Measurements from ENCODE around the gene ZDHHC22.
A peak's percentile ranks its signal among the peaks of the same experiment; 100 is the strongest.

The ZDHHC22 gene

DNA sequence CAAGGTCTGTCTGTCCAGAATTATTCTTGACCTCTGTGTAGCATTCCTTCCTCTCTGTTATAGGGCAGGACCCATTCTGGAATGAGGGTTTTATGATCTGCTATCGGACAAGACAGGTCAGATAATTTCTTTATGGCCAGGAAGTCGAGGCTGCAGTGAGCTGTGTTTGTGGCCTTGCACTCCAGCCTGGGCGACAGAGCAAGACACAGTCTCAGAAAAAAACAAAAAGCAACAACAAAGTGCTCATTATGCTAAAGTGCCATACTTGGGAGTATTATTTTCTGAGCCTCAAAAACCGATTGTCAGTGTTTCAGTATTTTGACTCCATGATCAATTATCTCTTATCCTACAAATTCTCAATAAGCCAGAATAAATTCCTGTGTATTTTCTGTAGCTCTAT, 39.4 kb downstream of the ZDHHC22 start:
- DNase-seq: no peak

DNA sequence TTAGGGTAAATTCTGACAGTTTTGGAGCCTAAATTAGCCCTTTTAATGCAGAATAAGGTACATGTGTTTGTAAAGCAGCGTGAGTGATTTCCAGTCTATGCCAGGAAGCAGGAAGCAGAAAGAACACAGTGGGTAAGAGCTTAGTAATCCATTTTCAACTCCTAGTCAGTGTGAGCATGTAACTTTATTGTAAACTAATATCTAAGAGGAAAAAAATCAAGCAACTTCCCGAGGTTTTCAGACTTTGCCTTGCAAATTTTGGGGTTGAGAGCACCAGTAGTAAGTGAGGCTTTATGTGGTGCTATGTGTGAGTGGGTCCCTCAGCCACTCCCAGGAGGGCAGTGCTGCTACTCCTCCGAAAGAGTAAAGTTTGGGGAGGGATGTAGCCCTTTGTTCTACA, 40.6 kb downstream of the ZDHHC22 start:
- no peak for DNase-seq

DNA sequence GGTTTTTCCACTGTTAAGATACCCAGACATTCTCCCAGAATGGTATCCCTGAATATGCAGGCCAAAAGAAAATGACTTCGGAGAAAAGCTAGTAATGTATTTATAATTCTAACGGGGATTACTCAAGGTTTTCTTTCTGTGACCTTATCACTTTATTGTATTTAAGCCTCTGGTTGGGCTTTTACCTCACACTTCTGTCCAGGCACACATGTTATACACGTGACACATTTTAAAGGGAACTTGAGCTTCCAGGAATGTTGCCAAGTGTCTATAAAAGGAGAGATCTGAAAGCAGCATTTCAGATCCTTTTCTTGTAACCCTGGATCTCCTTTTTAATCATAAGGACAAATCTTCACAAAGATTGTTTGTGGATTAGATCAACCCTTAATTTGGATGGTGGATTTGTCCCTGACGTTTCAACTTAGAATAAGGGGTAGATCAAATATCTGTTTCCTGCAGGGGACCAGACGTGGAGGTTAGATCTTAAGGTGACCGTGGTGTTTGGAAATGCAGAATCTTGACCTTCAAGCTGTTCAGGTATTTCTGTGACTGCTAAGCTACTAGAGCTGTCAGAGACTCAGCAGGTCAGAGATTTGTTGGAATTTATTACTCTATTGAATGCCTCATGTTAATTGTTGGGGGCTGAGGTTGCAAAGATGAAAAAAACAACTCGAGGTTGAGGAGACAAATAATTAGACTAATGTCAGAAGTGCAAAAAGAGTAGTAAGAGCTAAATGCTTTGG, 42.0 kb downstream of the ZDHHC22 start:
- no peak for DNase-seq

DNA sequence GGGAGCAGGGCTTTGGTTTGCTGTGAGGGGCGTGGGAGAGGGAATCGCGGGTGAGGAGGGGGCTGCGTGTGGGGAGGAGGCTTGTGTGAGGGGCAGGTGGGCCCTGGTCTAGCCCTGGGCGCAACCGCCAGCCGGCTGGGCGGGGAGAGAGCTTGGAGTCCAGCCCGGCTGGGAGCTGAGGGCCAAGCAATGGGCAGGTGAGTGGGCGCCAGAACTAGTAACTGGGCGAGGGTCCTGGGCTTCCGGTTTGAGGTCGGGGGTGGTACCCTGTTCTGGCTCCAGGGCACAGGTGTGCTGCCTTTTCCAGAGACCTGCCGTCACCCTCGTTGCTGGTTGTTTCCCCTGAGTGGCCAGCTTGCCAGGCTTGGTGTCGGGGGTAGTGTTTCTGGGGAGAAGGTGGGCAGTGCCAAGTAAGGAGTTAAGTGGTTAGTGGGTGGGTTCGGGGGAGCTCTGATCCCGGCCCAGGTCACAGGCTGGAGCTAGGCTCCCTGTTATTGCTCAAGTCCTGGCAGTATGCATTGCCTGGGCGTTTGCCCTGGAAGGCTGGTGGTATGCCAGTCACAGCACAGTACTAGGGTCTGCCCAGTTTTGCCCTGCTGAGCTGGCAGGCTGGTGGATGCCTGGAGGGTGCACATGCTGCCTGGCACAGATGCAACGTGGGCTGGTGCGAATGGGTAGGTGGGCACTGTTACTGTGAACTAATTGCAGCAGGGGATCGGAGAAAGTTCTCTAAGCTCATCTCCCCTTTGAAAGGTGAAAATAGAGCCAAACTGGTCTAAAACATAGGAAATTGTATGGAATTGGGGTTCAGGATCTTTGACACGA, 42.9 kb downstream of the ZDHHC22 start:
- DNase-seq: peak; percentile 38

DNA sequence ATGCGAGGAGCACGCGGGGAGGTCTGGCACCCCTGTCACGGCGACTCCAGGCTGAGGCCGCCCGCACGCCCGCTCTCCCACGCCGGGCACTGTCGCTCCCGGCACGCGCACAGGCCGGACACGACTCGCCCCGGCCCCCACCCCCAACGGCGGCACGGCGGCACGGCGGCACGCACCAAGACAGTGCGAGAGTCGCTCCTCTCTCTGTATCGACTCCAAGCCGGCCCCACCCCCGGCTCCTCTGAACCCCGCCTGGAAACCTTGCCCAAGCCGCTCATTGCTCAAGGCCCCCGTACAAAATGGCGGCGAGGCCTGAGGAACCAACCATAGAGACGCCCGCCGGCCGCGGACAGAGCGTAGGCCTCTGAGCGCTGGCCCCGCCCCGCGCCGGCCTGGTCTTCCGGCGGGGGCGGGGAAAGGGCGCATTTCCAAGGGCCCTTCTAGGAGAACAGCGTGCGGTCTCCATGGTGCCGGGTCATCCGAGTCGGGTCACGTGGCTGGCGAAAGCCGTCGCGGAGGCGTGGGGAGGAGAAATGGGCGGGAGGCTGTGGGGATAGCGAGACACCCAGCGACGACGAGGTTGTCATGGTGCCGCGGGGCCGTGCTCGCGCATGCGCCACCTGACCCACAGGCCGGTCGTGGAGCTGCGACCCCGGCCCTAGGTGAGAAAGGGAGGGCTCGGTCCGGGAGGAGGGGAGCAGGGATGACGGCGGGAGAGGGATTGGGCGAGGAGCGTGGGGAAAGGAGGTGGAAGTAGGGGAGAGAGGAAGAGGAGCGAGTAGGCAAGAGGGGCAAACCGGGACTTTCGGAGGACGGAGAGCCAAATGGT, 43.7 kb downstream of the ZDHHC22 start, which contains the start of gene CIPC:
Gene CIPC (plus strand): TSS at position 559 of the 829 bp plus-strand sequence. CDS start 7,451 bp downstream, outside the sequence.
- DNase-seq: peak; percentile 99

DNA sequence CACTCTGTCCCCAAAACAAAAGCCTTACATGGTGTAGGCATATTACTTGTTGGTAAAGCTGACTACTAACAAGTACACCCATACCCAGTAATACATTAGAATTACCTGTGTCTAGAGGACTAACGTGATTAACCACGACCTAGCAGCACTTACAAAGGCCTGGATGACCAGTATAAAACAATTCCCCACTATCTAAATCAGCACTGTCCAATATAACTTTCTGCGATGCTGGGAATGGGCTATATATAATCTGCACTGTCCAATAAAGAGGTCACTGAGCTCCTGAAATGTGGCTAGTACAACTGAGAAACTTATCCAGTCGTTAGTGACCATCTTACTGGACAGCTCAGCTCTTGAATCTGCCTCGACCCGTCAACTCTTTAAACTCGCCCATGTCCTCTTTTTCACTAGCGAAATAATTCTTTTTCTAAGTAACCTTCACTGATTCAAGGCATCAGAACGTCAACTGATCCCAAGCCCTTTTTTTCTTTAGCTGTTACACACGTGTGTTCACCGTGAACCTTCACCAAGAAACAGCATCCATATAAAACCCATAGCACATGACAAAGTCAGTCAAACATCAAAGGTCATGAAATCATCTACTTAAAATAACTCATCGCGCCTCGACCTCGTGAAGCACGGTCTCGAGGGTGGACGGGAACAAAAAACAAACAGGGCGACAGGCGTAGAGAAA, 44.4 kb downstream of the ZDHHC22 start:
- DNase-seq: no peak

DNA sequence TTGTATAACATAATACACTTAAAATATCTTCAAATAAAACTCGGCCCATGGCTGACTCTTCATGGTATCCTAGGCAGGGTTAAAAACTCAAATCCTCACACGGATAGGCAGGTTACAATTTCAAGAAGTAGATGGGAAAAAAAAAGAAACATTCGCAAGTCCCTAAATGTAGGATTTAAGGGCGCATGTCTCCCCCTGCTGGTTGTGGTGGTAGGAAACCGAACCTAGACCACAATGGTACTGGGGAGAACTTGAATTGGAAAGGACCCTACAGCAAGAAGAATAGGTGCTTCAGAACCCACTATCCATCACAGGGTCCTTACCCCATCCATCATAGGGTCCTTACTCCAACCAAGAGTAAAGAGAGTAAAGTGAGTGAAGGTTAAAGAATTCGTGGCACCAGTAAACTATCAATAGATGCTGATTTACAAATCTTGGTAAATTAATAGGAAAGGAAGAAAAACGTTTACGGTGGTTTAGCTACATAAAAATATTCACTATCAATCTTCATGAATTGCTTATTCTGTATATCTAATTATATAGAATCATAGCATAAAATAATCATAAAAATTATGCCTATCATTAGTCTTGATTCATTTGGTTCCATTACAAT, 46.8 kb downstream of the ZDHHC22 start:
- DNase-seq: peak; percentile 87

DNA sequence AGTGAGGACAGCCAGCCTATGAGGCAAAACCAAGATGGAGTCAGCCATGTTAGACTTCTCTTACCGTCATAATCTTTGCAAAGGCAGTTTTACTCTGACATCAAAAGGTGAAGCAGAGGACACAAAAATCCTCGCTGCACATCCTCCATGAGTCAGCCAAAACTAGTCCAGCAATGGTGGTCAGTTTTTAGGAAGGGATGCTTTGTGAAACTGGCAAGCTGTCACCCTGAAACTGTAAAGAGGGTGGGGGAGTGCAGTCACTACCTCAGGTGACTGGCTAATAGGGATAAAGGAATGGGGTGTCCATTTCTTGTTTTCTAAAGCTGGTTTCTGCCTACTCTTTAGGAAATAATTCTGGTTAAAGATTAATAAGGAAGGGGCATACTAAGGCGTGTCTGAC, 48.9 kb downstream of the ZDHHC22 start:
- DNase-seq: no peak

DNA sequence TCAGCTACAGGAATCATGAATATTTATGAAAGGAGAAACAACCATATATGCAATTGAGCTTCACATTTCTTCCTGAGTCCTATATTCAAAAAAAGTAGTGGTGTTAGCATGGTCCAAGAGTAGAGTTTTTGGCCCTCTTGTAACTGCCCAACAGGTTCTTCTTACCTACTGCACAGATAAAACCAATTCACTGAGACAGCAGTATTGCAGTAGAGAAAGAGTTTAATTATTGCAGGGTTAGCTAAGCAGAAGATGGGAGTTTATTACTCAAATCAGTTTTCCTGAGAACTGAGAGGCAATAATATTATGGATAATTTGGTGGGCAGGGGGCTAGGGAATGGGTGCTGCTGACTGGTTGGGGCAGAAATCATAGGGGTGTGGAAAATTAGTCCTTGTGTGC, 50.1 kb downstream of the ZDHHC22 start:
- DNase-seq: no peak

DNA sequence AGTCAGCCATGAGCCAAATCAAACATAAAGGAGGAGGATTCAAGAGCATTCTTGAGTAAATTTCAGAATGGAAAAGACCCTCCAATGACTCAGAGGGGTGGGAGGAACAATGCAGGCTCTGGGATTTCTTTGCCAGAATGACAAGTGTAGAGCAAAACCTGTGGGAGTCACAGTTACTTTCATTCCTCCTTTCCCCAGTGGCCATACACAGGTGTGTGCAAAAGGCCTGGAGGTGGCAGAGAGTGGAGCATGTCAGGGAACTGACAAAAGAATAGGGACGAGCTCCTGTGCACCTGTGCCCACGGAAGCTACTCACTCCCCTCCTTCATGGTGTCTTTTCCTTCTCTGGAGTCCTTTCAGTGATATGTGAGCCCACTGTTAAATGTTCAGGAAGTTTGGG, 52.9 kb downstream of the ZDHHC22 start:
- DNase-seq: no peak

DNA sequence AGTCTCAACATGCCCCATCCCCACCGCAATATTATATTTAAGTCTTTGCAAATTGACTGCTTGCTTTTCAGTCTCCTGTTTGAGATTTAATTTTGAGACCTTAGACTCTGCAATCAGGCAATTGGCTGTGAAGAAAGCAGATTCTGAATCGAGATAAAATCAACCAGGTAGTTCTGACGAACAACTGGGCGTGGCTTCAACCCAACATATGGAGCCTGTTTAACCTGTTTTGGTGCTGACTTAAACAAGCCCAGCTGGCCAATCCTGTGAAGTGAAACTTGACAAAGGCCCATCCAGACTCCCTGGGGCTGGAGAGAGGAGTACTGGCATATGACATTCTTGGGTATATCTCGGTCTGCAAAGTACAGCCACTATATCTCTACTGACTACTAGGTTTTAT, 53.4 kb downstream of the ZDHHC22 start:
- DNase-seq: peak; percentile 69

DNA sequence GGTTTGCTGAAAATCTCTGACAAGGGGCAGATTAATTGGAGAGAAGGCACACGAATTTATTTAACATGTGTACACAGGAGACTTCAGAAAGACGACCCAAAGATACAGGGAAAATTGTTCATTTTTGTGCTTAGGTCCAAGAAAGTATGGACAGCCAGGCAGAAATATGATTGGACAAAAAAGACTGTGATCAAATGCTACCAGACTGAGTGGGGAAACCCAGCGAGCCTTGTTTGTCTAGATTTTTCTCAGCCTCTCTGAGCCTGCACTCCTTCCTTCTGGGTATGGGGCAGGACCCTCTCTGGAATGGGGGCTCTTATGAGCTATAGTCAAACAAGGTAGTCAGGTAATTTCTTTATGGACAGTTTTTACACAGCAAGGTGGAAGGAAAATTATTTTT, 54.0 kb downstream of the ZDHHC22 start:
- DNase-seq: no peak

DNA sequence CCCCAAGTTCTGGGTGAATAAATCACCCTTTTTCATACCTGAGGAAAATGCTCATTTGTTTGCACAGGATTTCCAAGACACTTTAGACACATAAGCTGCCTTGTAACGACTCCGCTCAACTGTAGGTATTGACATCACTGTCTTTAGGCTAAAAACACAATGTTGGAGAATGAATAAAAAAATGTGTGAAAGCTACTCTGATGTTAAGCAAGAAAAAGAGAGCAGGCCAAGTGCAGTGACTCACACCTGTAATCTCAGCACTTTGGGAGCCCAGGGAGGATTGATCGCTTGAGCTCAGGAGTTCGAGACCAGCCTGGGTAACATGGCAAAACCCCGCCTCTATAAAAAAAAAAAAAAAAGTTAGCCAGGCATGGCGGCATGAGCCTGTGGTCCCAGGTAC, 54.6 kb downstream of the ZDHHC22 start:
- DNase-seq: no peak

DNA sequence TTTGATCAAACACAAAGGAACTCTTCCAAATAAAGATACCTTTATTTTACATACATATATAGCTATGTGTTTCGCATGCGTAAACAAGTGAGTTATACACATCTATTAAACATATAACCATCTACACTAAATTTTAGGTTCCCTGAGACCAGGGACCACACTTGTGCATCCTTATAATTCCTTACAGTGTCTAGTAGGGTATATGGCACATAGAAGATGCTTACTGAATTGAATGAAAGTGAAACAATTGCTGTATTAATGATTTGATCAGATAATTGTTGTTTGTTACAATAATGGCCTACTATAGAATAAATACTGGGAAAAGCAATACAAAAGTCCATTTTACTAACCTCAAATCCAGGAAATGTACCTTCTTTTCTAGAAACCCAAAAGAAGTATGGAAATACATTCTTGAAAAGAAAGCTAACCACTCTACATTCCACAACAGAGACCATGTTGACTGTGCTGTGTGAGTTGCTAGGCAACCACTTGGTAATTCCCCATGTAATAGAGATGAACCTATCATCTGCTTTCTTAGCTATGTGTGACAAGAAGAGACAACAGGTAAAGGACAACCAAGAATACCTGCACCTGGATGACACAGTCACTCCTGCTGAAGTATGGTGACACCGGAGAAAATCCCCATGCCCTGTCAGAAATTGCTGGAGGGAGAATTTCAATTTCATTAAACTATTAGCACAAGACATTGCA, 55.4 kb downstream of the ZDHHC22 start:
- no peak for DNase-seq

DNA sequence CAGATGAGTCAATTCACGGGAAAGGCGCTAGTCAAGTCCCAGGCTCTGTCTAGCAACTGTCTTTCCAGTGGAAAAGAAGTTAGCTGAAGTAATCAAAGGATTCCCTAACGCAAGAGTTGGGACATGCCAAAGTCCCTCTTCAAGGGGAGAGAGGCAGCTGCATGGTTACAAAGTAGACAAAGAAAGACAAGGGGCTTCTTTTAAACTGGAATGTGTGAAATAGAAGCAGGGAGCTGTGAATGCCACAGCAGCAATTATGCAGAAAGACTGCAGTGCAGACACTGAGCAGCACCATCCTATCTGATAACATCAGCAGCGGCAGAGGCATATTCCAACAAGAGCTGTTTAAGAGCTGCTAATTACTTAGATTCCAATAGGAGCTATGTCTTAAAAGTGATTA, 56.1 kb downstream of the ZDHHC22 start:
- no peak for DNase-seq

DNA sequence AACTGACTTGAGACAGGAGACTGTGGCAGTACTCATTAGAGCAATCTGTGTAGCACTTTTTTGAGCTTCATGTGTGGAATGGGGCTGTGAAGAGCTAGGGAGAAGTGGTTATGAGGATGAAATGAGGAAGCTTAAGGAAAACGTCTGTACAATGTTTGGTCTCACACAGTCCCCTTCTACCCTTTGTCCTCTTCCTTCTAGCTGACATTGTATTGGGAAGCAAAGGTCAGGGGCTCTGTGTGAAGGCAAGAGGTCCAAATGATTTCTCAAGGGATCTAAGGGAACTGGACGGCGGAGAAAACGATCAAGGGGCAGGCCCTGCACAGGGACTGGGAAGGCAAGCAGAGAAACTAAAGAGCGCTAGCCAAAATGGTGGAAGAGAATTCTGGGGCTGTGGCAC, 56.6 kb downstream of the ZDHHC22 start:
- DNase-seq: no peak

DNA sequence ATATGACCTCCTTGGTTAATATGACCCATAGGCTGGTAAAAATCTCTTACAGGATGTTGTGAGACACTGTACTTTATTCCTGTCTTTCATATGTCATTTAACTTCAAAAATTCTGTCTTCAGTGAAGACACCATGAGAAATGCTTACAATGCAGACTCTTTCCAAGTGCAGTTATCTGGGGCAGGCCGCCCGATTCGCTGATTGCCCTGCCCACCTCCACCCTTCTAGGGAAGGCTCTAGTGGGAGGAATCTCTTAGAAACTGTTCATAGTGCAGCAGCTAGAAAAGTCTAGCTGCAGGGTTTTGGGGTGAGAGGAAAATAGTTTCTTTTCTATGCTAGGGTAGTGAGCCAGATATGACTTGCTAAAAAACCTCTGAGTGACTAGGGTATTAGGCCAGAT, 58.5 kb downstream of the ZDHHC22 start:
- DNase-seq: no peak

DNA sequence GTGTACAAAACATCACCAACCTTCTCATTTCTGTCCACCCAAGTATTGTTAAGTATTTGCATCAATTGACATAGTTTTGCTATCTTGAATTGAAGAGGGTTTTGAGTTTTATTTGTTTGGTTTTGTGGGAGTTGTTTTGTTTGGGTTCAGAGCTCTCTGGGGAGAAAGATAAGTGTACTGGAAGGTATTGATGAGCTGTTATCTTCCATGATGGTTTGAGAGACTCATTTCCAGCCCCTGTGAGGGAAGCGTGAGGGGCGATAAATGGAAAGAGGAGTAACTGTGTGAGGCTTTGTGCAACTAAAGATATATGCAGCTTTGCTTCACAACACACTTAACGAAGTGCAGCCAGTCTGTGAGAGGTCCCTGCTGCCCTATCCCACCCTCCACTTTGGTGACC, 59.2 kb downstream of the ZDHHC22 start:
- DNase-seq: no peak
